Fibroblast of lung (primary cell): ENCODE data around the gene INSIG1. TPM values are rescaled to one million over a fixed set of nuclear protein-coding genes. Genes with fewer than 3 reads are reported as not detected.

Experiments used
- DNase-seq, 2 donors: peaks; one replicate each; pipeline versions ENCODE4 v3.0.0 to v3.0.0-alpha.2; 2010; ENCODE audit warnings: low read depth in 2 of 2
- H2AFZ ChIP-seq: 2 replicates; pipeline ENCODE4 v1.5.1; 2012; ENCODE audit warnings: low read length, control low read depth, inconsistent platforms
- H3K27ac ChIP-seq: 2 replicates; pipeline ENCODE4 v1.5.1; 2011; ENCODE audit warnings: low read length, control low read depth; ENCODE audit not compliant: insufficient read depth
- H3K27me3 ChIP-seq: 2 replicates; pipeline ENCODE4 v1.5.1; 2011; ENCODE audit warnings: mild to moderate bottlenecking, low read length; ENCODE audit not compliant: control insufficient read depth, insufficient read depth
- H3K36me3 ChIP-seq: 2 replicates; pipeline ENCODE4 v1.5.1; 2011; ENCODE audit warnings: low read length; ENCODE audit not compliant: control insufficient read depth, insufficient read depth
- H3K4me1 ChIP-seq: 2 replicates; pipeline ENCODE4 v1.5.1; 2011; ENCODE audit warnings: low read length; ENCODE audit not compliant: control insufficient read depth, insufficient read depth; ENCODE audit errors: extremely low read depth
- H3K4me2 ChIP-seq: 2 replicates; pipeline ENCODE4 v1.5.1; 2011; ENCODE audit warnings: low read length, control low read depth; ENCODE audit not compliant: insufficient read depth; ENCODE audit errors: extremely low read depth
- H3K4me3 ChIP-seq, 4 experiments: fragments of 200-600 bp in 1 of 4; sonication (generic) in 1 of 4; replicated peaks in 1 of 4; 2 replicates each; pipeline ENCODE4 v1.5.1; 2011 to 2016; ENCODE audit warnings: low read length in 4 of 4, low read depth in 3 of 4, mild to moderate bottlenecking in 3 of 4, control low read depth in 2 of 4, inconsistent platforms in 1 of 4, mixed read lengths in 1 of 4; ENCODE audit not compliant: insufficient read depth in 1 of 4; ENCODE audit errors: control extremely low read depth in 1 of 4
- H3K79me2 ChIP-seq: 2 replicates; pipeline ENCODE4 v1.5.1; 2012; ENCODE audit warnings: mild to moderate bottlenecking, low read length, inconsistent platforms; ENCODE audit not compliant: control insufficient read depth, insufficient read depth
- H3K9ac ChIP-seq: 2 replicates; pipeline ENCODE4 v1.5.1; 2011; ENCODE audit warnings: mild to moderate bottlenecking, low read length, control low read depth; ENCODE audit not compliant: insufficient read depth
- H3K9me3 ChIP-seq: 2 replicates; pipeline ENCODE4 v1.5.1; 2012; ENCODE audit warnings: low read depth, low read length; ENCODE audit not compliant: control insufficient read depth, insufficient read depth
- H4K20me1 ChIP-seq: 2 replicates; pipeline ENCODE4 v1.5.1; 2011; ENCODE audit warnings: low read length; ENCODE audit not compliant: control insufficient read depth, insufficient read depth; ENCODE audit errors: extremely low read depth
- EZH2 ChIP-seq: IDR thresholded peaks from 2 replicates; pipeline ENCODE4 v1.5.1; 2012; ENCODE audit warnings: low read length, control low read depth, mild to moderate bottlenecking; ENCODE audit errors: missing control alignments
- polyA plus RNA-seq, 2 donors: library from polyadenylated mRNA; depleted of rRNA in 1 of 2; stranded (reverse) in 1 of 2; unstranded in 1 of 2; fragments of >200 nt; gene quantifications; 2 replicates each; pipeline ENCODE4 v1.2.1, GENCODE V29; 2011 to 2012; ENCODE audit warnings: missing spikeins in 1 of 2
- total RNA-seq: library from RNA; depleted of rRNA; stranded (reverse); fragments of >200 nt; gene quantifications from 2 replicates; pipeline ENCODE4 v1.2.1, GENCODE V29; 2014
- TF ChIP-seq, protein P1 (sequence below), 2 donors: IDR thresholded peaks in 1 of 2; conservative IDR thresholded peaks in 1 of 2; 1 replicate in 1 of 2; 2 replicates in 1 of 2; pipeline ENCODE4 v1.5.1; 2011 to 2012; ENCODE audit warnings: low read length in 2 of 2, control low read depth in 1 of 2, inconsistent platforms in 1 of 2, low read depth in 1 of 2, mild to moderate bottlenecking in 1 of 2

INSIG1 gene
- total and polyA plus RNA-seq, 2 donors (not counting 1 experiment from before 2014, with no cell fraction given): 216 to 353 TPM

GRCh38 chr7:155322530-155322929, 24.9 kb downstream of the INSIG1 start:
- Histone ChIP-seq H3K4me3 (no peak overlapping the region), H3K36me3 (no peaks in the 10 kb centered on the region), H3K4me2 (no peak overlapping the region), H3K9me3 (no peaks in the 10 kb centered on the region), H3K9ac (no peak overlapping the region), H3K79me2 (no peaks in the 10 kb centered on the region), H2AFZ (no peak overlapping the region), H3K27ac (no peak overlapping the region), H3K4me1 (no peaks in the 10 kb centered on the region), H4K20me1 (no peaks in the 10 kb centered on the region), H3K27me3 (no peaks in the 10 kb centered on the region)
- TF ChIP-seq, protein P1, sequence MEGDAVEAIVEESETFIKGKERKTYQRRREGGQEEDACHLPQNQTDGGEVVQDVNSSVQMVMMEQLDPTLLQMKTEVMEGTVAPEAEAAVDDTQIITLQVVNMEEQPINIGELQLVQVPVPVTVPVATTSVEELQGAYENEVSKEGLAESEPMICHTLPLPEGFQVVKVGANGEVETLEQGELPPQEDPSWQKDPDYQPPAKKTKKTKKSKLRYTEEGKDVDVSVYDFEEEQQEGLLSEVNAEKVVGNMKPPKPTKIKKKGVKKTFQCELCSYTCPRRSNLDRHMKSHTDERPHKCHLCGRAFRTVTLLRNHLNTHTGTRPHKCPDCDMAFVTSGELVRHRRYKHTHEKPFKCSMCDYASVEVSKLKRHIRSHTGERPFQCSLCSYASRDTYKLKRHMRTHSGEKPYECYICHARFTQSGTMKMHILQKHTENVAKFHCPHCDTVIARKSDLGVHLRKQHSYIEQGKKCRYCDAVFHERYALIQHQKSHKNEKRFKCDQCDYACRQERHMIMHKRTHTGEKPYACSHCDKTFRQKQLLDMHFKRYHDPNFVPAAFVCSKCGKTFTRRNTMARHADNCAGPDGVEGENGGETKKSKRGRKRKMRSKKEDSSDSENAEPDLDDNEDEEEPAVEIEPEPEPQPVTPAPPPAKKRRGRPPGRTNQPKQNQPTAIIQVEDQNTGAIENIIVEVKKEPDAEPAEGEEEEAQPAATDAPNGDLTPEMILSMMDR (conservative IDR thresholded peaks at IDR 0.05 in 1 of 2, IDR thresholded peaks at IDR 0.05 in 1 of 2; ENCODE audit: low read depth in 1 of 2, low read length in 2 of 2): no peak
- TF ChIP-seq EZH2: no peak
- peak in 1 of 2 donors; percentile 38 for DNase-seq

- Histone ChIP-seq H3K36me3 (no peaks in the 10 kb centered on the region), H3K27me3 (no peaks in the 10 kb centered on the region), H3K79me2 (no peaks in the 10 kb centered on the region), H3K27ac (no peak overlapping the region), H3K4me2 (no peak overlapping the region), H3K4me3 (no peak overlapping the region), H4K20me1 (no peaks in the 10 kb centered on the region), H3K9ac (no peak overlapping the region), H2AFZ (no peak overlapping the region), H3K9me3 (no peaks in the 10 kb centered on the region), H3K4me1 (no peaks in the 10 kb centered on the region)
- TF ChIP-seq EZH2: no peak
- TF ChIP-seq, protein P1 (conservative IDR thresholded peaks at IDR 0.05 in 1 of 2, IDR thresholded peaks at IDR 0.05 in 1 of 2; ENCODE audit: low read depth in 1 of 2, low read length in 2 of 2): no peak
- DNase-seq: no peak
These were observed 25.4 kb downstream of the INSIG1 start for GRCh38 chr7:155323001-155323638.

GRCh38 chr7:155324012-155324917, 26.6 kb downstream of the INSIG1 start:
- TF ChIP-seq, protein P1 (conservative IDR thresholded peaks at IDR 0.05 in 1 of 2, IDR thresholded peaks at IDR 0.05 in 1 of 2; ENCODE audit: low read depth in 1 of 2, low read length in 2 of 2): no peak
- TF ChIP-seq EZH2: no peak
- Histone ChIP-seq H3K79me2 (no peaks in the 10 kb centered on the region), H3K27me3 (no peaks in the 10 kb centered on the region), H3K4me3 (no peak overlapping the region), H3K9ac (no peak overlapping the region), H2AFZ (no peak overlapping the region), H3K27ac (no peak overlapping the region), H3K4me2 (no peak overlapping the region), H3K4me1 (no peaks in the 10 kb centered on the region), H4K20me1 (no peaks in the 10 kb centered on the region), H3K9me3 (no peaks in the 10 kb centered on the region), H3K36me3 (no peaks in the 10 kb centered on the region)
- DNase-seq: no peak
